ENCODE results near the gene SLC38A2.

Gene SLC38A2

DNA sequence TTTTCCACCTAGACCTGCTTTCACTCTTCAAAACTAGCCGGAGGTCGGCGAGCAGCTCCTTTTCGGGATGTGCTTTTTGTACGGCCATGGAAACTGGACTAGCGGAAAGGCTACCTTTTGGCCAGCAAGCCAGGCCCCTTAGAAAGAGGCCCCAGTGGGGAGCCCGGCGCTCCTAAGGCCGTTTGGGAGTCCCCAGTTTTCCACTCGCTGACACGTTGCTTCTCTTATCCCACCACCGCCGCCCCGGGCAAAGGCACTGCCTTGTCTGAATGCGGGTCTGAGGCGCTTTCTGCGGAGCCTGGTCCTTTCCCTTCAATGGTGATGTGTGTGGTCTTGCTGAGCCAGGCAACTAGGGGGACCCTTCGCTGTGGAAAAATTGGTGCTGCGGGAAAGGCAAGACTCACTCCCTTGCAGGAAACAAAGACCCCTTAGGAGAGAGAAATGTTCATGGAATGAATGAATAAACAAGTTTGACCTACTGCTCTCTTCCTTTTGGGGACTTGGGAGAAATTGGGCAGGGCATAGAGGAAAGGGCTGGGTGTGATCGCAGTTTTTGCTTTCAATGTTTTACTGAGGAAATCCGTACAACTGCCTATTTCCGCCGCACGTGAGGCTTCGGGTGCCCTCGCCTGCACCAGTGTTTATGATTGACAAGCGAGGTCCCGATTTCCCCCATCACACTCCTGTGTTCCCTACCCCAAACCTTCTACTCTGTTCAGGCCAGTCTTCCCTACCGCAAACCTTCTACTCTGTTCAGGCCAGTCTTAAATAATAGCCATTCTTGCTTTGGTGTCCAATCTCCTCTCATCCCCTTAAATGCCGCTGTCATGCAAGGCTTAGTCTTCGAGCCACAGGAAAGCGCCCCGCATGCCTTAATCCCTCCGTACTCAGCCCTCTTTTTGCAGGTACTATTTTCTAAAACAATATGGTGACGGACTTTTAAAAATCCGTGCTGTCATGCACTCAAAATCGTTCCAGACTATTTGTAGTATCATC lies 1.0 kb upstream of the SLC38A2 start:
- no peak for DNase-seq

DNA sequence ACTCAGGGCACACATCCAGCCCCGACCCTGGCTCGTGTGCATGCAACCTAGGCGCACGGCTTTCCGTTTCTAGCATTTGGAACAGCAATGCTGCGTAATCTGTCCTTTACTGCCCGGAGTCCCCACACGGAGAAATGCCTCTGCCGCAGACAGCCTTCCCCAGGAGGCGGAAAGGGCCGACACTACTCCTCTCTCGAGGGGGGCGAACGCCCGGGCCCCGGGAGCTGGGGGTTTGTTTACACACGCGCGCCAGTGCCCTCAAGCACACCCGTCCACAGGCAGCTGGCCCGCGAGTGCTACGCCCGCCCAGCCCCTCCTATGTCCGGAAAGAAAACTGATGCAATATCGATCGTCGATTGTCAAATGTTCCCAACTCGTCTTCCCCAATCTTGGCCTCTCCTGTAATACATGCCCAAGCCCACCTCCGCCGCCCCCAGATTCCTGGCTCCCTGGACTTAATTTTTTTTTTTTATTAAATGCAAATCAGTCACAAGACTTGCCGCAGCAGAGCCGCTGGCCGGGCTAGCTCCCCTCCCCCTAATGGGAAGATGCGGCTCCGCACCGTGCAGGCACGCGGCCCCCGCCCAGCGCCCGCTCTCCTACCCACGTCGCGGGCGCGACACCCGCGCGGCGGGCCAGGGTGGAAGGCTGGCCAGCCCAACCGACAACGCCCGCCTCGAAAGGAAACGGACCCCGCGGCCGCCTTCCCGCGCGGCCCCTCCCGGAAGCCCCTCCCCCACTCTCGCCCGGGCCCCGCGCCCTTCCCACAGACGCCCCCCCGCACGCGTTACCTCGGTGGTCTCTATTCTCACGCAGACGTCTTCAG lies 642 bp downstream of the SLC38A2 start:
- peak; percentile 65 for DNase-seq

DNA sequence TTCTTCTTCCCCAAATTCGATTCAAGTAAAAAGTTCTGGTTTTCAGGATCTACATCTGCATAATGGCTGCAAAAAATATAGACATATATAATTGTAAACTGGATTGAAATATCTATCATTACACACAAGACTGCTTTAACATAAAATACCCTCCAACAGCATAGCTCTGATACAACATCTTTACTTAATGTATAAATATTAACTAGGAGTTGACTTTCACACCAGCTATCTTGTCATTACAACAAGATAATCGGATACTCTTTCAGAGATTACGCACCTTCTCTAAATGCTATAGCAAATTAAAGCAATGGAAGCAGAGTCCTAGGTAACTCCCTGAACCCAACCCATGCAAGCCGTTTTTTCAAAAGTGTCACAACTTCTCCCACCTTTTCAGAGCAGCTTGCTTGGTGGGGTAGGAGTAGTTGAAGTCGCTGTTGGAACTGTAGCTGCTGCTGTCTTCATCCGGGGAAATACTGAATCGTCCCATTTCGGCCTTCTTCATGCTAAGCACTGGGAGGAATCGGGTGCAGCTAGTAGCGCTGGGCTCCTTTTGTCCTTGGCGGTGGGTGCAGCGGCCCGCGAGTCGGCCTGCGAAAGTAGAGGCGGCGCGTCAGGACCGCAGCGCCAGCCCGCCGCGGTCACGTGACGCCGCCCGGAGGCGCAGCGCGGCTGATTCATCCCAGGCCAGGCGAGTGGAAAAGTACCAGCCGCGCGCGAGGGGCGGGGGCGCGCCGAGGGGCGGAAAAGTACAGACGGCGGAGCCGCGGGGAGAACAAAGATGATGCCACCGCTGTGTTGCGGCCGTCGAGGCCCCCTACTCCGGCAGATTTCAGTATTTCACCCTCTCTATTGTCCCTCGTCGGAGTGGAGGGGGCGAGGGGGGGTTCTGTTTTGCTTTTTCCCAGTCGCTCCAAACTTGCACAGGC lies 1.5 kb downstream of the SLC38A2 start:
- peak; percentile 88 for DNase-seq

- no peak for DNase-seq
Measured at GRCh38 chr12:46370380-46370734, 2.2 kb downstream of the SLC38A2 start.

DNA sequence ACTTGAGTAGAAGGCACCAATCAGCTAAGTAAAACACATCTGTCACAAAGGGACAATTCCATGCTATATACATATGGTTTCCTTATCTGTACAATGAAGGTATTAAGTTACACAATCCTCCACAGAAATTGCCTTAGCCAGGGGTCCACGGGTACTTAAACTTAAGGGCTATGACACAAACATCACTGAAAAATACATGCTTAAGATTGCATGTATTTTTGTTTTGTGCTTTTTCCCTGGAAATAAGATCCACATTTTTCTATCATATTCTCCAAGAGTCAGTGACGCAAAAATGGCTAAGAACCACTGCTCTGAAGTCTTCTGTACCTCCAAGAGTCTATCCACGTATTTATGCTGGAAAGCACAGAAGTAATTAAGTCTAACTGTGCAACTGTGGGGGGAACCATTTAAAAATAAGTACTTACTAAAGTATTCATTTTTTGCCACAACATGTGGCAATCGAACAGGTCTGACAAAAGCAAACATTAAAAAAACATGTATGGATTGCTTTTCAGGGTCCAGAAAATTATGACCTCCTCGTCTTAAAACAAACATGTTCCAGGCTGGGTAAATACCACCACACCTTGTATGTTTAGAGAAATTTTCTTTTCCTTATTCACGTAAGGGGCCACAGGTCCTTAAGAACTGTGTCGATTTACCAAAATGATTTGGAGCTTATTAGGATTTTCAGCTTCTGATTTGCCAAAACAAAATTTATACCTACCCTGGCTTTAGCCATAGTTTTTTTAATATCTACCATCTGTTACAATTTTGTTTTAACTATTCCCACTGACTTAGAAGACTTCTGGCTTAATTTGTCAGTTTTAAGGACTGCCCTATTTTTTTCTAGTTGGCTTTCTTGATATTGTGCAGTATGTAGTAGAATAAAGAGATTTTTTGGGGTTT lies 2.8 kb downstream of the SLC38A2 start:
- DNase-seq: no peak

- no peak for DNase-seq
Measured at GRCh38 chr12:46369095-46369473, 3.5 kb downstream of the SLC38A2 start.

GRCh38 chr12:46368684-46369083 lies 3.9 kb downstream of the SLC38A2 start:
- no peak for DNase-seq

DNA sequence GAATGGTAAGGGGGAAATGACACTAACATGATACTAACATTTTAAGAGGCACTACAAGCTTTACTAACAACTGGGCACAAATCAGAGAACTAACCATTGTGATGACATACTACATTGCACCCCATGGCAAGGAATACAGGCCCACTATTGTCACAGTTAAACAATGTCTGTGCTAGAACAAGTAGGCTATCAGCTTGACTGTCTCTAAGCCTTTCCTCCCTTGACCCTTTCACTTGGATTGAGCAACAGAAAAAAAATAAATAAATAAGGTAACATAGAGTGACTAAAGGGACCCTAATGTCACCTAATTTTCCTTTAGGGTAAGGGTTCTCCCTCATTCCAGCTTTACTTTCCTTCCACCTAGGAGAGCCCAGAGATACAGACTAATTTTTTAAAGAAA lies 4.4 kb downstream of the SLC38A2 start:
- DNase-seq: no peak

DNA sequence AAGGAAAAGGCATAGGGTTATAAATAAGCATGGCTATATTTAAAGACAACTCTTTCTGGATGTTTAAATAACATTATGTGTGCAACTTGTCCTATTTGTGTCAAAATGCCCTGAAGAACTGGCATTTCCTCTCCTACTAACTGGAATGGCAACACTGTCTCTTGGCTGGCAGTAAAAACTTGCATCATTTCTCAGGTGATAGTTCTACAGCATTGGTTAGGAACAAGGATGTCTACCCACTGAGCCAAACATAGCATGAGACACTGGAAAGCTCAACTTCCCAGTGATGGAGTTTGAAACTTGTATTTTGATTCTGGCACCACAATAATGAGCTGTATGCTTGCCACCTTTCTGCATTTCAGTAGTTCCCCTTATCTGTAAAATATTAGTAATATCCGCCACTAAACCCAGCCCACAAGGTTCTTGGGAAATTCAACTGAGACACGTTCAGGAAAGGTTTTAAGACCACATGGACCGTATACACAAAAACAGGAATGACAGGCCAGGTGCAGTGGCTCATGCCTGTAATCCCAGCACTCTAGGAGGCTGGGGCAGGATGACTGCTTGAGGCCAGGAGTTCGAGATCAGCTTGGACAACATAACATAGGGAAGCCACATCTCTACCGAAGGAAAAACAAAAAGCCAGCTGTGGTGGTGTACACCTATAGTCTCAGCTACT lies 5.1 kb downstream of the SLC38A2 start:
- no peak for DNase-seq

GRCh38 chr12:46366771-46367170 lies 5.8 kb downstream of the SLC38A2 start:
- no peak for DNase-seq

DNA sequence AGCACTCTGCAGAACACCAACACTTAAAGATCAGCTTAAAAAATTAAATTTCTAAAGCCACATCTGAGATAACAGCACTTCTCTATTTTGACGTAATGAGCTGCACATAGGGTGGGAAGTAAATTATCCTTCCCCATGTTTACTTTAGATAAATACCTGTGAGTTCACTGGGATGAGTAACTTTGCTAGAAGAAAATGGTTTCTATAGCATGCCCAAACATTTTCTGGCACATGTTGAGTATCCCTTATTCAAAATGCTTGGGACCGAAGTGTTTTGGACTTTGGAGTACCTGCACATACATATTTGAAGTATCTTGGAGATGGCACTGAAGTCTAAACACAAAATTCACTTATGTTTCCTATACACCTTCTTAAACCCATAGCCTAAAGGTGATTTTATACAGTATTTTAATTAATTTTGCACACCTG lies 6.6 kb downstream of the SLC38A2 start:
- no peak for DNase-seq

- no peak for DNase-seq
Measured at GRCh38 chr12:46364777-46365580, 7.6 kb downstream of the SLC38A2 start.

- no peak for DNase-seq
Measured at GRCh38 chr12:46364300-46364696, 8.3 kb downstream of the SLC38A2 start.

- DNase-seq: no peak
Measured at GRCh38 chr12:46363582-46364299, 8.8 kb downstream of the SLC38A2 start.

- DNase-seq: no peak
Measured at GRCh38 chr12:46362895-46363581, 9.5 kb downstream of the SLC38A2 start.

- DNase-seq: no peak
Measured at GRCh38 chr12:46361667-46362034, 10.9 kb downstream of the SLC38A2 start.

DNA sequence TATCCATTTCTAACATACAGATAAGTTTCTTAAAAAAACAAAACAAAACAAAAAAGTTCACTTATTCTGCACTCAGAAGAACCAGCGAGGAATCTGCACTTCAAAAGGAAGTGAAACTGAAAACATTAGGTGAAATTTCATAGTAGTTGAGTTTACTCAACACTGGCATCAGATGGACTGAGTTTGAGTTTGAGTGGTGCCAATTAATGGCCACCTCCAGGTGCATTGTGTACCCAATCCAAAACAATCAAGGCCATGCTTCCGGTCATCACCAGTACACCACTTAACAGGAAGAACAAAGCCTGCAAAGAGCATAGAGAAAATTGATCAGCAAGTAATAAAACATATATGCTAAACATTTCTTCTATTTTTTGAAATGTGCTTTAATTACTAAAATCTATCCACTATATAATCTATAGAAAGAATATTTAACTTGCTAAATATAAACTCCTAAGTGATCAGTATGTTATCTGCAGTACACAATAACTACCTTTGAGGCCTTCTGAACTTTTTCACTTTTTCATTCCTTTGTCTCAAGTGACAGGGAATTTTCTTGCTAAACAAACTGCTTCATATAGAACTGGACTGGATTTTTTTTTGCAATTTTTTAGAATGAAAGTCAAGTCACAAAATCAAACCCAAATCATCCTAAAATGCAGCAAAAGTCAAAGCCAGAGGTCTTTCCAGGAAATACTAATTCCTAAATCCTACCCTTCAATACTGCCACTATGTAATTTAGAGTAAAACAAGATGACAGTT lies 11.5 kb downstream of the SLC38A2 start:
- no peak for DNase-seq

GRCh38 chr12:46360370-46360769 lies 12.2 kb downstream of the SLC38A2 start:
- no peak for DNase-seq
